ENCODE results near the gene FFAR1. TPM values are rescaled to one million over a fixed set of nuclear protein-coding genes. Genes with fewer than 3 reads are reported as not detected.

Gene FFAR1
- total RNA-seq, 1 donor from 2014 or later, result 0.74 TPM

DNA sequence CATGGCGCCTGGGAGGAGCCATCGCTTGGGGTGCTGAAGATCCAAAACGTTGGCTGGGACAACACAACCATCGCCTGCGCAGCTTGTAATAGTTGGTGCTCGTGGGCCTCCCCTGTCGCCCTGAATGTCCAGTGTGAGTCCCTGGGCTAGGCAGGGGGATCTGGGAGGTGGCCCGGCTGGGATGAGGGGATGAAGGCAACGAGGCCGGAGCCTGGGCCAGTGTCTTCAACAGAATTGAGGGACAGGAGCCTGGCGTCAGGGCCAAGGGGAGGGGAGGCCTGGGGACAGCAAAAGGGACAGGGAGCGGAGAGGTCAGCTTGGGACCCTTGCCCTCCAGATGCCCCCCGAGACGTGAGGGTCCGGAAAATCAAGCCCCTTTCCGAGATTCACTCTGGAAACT is 6.7 kb upstream of the FFAR1 start:
- Mint-ChIP-seq H3K4me1 (ENCODE audit: low read depth) (no peaks in the 10 kb centered on the region), H3K4me3 (ENCODE audit: low read depth) (no peak overlapping the region), H3K27ac (no peak overlapping the region), H3K36me3 (ENCODE audit: insufficient read depth) (no peaks in the 10 kb centered on the region), H3K27me3 (peaks cover 7% of the 10 kb centered on the region), H3K9me3 (ENCODE audit: low read depth) (no peaks in the 10 kb centered on the region)
- DNase-seq (ENCODE audit: low spot score, unreplicated experiment), result no peak
- TF ChIP-seq, protein P1, sequence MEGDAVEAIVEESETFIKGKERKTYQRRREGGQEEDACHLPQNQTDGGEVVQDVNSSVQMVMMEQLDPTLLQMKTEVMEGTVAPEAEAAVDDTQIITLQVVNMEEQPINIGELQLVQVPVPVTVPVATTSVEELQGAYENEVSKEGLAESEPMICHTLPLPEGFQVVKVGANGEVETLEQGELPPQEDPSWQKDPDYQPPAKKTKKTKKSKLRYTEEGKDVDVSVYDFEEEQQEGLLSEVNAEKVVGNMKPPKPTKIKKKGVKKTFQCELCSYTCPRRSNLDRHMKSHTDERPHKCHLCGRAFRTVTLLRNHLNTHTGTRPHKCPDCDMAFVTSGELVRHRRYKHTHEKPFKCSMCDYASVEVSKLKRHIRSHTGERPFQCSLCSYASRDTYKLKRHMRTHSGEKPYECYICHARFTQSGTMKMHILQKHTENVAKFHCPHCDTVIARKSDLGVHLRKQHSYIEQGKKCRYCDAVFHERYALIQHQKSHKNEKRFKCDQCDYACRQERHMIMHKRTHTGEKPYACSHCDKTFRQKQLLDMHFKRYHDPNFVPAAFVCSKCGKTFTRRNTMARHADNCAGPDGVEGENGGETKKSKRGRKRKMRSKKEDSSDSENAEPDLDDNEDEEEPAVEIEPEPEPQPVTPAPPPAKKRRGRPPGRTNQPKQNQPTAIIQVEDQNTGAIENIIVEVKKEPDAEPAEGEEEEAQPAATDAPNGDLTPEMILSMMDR (IDR thresholded peaks at IDR 0.05; ENCODE audit: unreplicated experiment), result no peak

DNA sequence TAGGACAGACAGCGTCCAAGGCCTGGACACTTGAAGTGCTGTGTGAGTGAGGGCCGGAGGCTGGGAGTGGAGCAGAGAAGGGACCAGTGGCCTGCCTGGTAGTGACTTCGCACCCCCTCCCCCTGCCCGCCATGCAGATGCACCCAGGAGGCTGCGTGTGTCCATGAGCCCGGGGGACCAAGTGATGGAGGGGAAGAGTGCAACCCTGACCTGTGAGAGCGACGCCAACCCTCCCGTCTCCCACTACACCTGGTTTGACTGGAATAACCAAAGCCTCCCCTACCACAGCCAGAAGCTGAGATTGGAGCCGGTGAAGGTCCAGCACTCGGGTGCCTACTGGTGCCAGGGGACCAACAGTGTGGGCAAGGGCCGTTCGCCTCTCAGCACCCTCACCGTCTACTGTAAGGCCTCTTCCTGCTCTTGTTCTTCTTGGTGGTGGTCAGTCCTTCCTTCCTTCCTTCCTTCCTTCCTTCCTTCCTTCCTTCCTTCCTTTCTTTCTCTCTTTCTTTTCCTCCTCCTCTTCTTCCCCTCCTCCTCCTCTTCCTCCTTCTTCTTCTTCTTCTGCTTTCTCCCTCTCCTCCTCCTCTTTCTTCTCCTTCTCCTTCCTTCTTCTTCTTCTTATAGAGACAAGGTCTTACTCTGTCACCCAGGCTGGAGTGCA is 6.0 kb upstream of the FFAR1 start:
- H3K9me3 Mint-ChIP-seq (ENCODE audit: low read depth), result no peaks in the 10 kb centered on the region
- no peak overlapping the region for H3K4me3 Mint-ChIP-seq (ENCODE audit: low read depth)
- H3K4me1 Mint-ChIP-seq (ENCODE audit: low read depth), result no peaks in the 10 kb centered on the region
- H3K27me3 Mint-ChIP-seq, result peaks cover 11% of the 10 kb centered on the region
- no peak for DNase-seq (ENCODE audit: low spot score, unreplicated experiment)
- no peak overlapping the region for H3K27ac Mint-ChIP-seq
- TF ChIP-seq, protein P1 (IDR thresholded peaks at IDR 0.05; ENCODE audit: unreplicated experiment), result no peak
- no peaks in the 10 kb centered on the region for H3K36me3 Mint-ChIP-seq (ENCODE audit: insufficient read depth)

DNA sequence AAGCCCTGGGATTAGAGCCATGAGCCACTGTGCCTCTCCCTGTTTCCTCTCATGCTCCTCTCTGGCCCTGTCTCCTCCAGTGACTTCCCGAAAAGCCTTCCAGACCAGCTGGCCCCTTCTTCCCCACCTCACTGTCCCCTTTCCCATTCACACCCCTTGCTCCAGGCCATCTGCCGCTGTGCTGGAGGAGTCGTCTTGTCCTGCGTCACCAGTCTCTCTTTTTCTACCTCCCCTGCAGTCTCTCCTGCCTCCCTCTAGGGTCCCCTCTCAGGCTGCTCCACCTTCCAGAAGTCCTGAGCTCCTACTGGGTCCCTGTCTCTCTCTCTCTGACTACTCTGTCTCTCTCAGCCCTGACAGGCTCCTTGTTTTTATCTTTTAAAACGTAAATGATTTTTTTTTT is 5.3 kb upstream of the FFAR1 start:
- Mint-ChIP-seq H3K36me3 (ENCODE audit: insufficient read depth) (no peaks in the 10 kb centered on the region), H3K9me3 (ENCODE audit: low read depth) (no peaks in the 10 kb centered on the region), H3K27me3 (peaks cover 19% of the 10 kb centered on the region), H3K4me1 (ENCODE audit: low read depth) (no peaks in the 10 kb centered on the region), H3K27ac (no peak overlapping the region), H3K4me3 (ENCODE audit: low read depth) (no peak overlapping the region)
- DNase-seq (ENCODE audit: low spot score, unreplicated experiment), result no peak
- TF ChIP-seq, protein P1 (IDR thresholded peaks at IDR 0.05; ENCODE audit: unreplicated experiment), result no peak

DNA sequence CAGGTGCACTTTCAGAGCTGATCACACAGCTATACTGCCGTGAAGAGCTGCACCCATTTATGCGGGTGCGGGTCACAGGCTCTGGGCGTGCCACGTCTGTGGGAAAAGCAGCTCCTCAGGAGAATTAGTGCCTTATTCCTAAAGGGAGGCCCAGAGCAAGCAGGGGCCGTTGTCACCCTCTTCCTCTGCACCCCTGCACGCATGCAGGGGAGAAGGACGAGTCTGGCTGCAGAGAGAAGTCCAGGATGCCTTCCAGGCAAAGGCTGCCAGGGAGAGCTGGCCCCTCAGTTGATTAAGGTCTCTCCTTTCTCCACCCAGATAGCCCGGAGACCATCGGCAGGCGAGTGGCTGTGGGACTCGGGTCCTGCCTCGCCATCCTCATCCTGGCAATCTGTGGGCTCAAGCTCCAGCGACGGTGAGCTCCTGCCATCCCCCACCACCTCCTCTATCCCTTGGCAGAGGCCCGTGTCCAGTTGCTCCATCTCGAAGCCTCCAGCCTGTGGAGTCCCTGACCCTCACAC is 3.1 kb upstream of the FFAR1 start:
- Mint-ChIP-seq H3K36me3 (ENCODE audit: insufficient read depth) (no peaks in the 10 kb centered on the region), H3K4me3 (ENCODE audit: low read depth) (no peak overlapping the region)

DNA sequence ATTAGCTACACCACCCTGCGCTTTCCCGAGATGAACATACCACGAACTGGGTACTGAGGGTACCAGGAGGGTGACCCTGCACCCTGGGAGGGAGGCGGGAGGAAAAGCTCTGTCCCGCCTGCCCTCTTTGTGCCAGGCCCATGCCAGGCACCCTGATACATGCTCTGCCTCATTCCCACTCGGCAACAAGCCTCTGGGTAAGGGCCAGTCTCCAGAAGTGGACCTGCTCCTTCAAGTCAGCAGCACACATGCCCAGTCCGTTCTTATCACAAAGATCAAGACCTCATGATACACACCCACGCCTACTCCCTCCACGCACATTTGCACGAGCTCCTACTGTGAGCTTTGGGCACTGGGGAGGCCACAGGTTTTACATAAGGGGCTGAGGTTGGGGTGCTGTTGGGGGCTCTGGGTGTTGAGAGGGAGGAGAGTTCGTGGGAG is 2.0 kb upstream of the FFAR1 start:
- DNase-seq (ENCODE audit: low spot score, unreplicated experiment), result no peak
- Mint-ChIP-seq H3K27me3 (peaks cover 28% of the 10 kb centered on the region), H3K4me1 (ENCODE audit: low read depth) (no peaks in the 10 kb centered on the region), H3K4me3 (ENCODE audit: low read depth) (no peak overlapping the region), H3K27ac (no peak overlapping the region), H3K36me3 (ENCODE audit: insufficient read depth) (no peaks in the 10 kb centered on the region), H3K9me3 (ENCODE audit: low read depth) (no peaks in the 10 kb centered on the region)
- TF ChIP-seq, protein P1 (IDR thresholded peaks at IDR 0.05; ENCODE audit: unreplicated experiment), result no peak

More for the DNA sequence above, 3.1 kb upstream of the FFAR1 start:
- H3K4me1 Mint-ChIP-seq (ENCODE audit: low read depth), result no peaks in the 10 kb centered on the region
- peaks cover 26% of the 10 kb centered on the region for H3K27me3 Mint-ChIP-seq
- H3K27ac Mint-ChIP-seq, result no peak overlapping the region
- TF ChIP-seq, protein P1 (IDR thresholded peaks at IDR 0.05; ENCODE audit: unreplicated experiment), result no peak
- H3K9me3 Mint-ChIP-seq (ENCODE audit: low read depth), result no peaks in the 10 kb centered on the region
- no peak for DNase-seq (ENCODE audit: low spot score, unreplicated experiment)
